Fibroblast of pulmonary artery (primary cell): ENCODE measurements around the gene NKAIN2.
A peak's percentile ranks its signal among the peaks of the same experiment; 100 is the strongest.

ENCODE experiments used
- DNase-seq: peaks from one replicate; pipeline ENCODE4 v3.0.0-alpha.2; 2010; ENCODE audit warnings: low read depth
- H3K4me3 ChIP-seq: replicated peaks from 2 replicates; pipeline ENCODE4 v1.5.1; 2011; ENCODE audit warnings: low read depth, mild to moderate bottlenecking, control low read depth, low read length, moderate library complexity
- TF ChIP-seq, protein P1 (sequence below): IDR thresholded peaks from 2 replicates; pipeline ENCODE4 v1.5.1; 2011; ENCODE audit warnings: mild to moderate bottlenecking, control low read depth, low read length, inconsistent platforms; ENCODE audit errors: missing control alignments

NKAIN2 gene

DNA sequence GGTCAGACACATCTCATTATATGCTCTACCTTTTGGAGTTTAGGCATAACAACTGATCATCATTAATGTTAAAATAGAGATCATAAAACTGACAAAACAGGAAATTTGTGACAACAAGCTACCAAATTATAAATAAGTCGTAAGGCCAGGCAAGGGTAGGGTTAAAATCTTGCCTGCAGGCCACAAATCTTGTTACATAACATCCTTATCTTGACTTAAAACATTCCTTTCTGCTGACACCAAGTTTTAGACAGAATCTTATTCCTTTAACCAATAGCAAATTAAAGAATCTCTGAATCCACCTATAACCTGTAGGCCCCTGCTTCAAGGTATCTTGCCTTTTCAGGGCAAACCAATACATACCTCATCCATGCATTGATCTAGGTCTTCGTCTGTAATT, 32.5 kb upstream of the NKAIN2 start:
- H3K4me3 ChIP-seq = no peak overlapping the region
- TF ChIP-seq, protein P1, sequence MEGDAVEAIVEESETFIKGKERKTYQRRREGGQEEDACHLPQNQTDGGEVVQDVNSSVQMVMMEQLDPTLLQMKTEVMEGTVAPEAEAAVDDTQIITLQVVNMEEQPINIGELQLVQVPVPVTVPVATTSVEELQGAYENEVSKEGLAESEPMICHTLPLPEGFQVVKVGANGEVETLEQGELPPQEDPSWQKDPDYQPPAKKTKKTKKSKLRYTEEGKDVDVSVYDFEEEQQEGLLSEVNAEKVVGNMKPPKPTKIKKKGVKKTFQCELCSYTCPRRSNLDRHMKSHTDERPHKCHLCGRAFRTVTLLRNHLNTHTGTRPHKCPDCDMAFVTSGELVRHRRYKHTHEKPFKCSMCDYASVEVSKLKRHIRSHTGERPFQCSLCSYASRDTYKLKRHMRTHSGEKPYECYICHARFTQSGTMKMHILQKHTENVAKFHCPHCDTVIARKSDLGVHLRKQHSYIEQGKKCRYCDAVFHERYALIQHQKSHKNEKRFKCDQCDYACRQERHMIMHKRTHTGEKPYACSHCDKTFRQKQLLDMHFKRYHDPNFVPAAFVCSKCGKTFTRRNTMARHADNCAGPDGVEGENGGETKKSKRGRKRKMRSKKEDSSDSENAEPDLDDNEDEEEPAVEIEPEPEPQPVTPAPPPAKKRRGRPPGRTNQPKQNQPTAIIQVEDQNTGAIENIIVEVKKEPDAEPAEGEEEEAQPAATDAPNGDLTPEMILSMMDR = no peak
- peak; percentile 2 for DNase-seq

DNA sequence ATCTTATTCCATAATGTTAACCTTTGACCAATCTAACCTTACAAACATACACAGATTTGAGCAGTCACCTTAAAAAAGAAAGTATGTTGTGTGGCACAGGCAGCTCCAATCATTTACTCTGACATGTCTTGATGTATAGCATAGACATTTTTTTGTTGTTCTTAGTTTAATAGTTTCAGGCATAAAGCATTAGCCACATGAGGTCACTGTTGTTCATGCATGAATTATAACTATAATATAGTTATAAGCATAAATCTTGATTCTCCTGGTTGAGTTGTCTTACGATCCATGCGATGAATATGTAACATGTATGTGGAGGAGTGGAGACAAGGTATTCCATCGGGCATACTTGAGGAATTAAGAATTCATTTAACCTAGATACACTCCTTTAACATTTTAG, 26.1 kb upstream of the NKAIN2 start:
- peak; percentile 36 for DNase-seq
- TF ChIP-seq, protein P1 = peak; percentile 36
- no peak overlapping the region for H3K4me3 ChIP-seq

DNA sequence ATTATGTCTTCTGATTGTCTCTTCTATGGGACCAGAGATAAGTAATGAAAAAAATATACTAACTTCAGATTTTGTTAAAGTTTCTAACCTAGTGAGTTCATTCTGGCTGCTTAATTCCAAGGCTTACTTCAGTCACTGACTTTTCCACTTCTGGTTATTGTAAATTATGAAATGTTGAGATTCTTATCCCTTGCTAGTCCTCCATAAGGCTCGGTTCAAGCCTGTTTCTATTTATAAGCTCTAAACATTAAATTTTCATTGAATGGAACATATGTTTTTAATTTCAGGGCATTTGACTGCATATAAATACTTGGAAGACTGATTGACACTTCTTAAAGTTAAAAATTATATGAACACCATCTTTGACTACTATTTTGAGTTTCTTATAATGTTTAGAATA, 23.6 kb upstream of the NKAIN2 start:
- no peak for DNase-seq

DNA sequence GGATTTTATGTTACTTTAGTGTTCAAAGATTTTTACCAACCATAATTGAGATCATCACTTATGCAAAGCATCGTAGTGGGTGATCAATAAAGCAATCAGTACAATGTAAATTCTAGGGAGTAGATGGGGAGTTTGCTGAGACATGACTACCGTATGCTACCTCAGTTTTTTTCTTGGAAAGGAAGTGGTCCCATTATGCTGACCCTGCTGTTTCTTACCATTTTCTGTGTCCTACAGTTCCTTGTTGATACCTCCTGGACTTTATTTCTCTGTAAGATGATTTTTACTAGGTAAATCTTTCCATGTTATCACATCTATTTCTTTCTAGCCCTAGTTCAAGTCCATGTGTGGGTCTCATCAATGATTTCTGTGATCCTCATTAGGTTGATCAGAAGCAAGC, 19.3 kb upstream of the NKAIN2 start:
- H3K4me3 ChIP-seq = no peak overlapping the region
- TF ChIP-seq, protein P1 = no peak
- no peak for DNase-seq

More for the DNA sequence above, 23.6 kb upstream of the NKAIN2 start:
- TF ChIP-seq, protein P1 = no peak
- H3K4me3 ChIP-seq = no peak overlapping the region

DNA sequence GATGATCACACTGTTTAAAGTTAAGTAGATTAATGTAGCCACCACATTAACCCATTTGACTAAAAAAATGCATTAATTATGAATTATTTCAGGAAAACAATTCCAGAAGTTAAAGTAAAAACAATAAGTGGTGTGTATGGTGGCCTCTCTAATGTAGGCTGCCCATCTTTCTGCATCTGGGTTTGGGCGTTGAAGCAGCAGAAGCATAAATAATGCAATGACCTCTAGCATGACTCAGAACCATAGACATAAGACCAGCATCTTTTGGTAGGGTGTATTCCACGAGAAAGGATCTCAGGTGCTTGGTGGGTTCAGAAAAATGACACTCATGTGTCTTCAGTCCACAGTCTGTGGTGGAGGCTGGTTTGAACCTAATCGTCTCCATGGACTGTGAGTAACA, 18.6 kb upstream of the NKAIN2 start:
- TF ChIP-seq, protein P1 = no peak
- no peak for DNase-seq
- no peak overlapping the region for H3K4me3 ChIP-seq

DNA sequence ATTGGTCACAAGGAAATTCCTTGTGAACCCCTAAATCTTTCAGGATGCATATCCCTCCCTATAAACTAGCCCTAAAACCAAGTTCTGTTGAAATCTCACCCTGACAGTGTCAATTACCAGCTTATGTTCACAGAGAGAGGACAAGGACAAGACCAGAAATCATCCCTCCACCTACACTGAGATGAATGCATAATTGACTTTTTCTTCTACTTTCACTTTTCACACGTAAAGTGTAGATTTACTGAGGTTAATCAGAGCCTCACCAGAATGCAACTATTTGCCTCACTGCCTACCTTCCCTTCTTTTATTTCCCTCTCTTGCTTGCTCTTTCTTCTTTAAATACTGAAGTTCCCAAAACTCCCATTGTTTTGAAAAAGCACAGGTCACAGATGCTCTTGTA, 15.3 kb upstream of the NKAIN2 start:
- no peak for DNase-seq
- H3K4me3 ChIP-seq = no peak overlapping the region
- TF ChIP-seq, protein P1 = no peak

DNA sequence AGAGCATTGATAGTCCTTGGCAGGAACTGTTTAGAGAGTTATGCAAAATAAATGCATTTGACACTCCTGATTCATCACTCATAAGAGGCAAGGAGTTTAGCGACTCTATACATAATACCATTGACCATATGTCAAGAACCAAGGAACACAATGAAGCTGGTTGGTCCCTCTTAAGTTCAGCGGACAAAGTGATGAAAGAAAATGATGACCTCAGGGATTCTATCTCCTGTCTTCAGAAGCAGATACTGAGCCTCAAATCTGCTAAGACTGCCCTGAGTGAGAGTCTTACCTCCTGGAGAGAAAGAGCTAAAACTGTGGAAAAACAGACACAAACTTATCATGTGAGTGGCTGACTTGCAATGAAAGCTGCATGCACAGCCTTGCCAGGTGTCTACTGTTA, 9.5 kb upstream of the NKAIN2 start:
- TF ChIP-seq, protein P1 = no peak
- DNase-seq = no peak
- H3K4me3 ChIP-seq = no peak overlapping the region
